CD4-positive, alpha-beta T cell treated with Interferon alpha-2 for 1 hour (primary cell): ENCODE measurements around the gene WDR7.

Experiments used
- DNase-seq, 2 donors: peaks; one replicate each; pipeline ENCODE4 v3.0.0-alpha.2; 2020 to 2022

Gene WDR7

DNA sequence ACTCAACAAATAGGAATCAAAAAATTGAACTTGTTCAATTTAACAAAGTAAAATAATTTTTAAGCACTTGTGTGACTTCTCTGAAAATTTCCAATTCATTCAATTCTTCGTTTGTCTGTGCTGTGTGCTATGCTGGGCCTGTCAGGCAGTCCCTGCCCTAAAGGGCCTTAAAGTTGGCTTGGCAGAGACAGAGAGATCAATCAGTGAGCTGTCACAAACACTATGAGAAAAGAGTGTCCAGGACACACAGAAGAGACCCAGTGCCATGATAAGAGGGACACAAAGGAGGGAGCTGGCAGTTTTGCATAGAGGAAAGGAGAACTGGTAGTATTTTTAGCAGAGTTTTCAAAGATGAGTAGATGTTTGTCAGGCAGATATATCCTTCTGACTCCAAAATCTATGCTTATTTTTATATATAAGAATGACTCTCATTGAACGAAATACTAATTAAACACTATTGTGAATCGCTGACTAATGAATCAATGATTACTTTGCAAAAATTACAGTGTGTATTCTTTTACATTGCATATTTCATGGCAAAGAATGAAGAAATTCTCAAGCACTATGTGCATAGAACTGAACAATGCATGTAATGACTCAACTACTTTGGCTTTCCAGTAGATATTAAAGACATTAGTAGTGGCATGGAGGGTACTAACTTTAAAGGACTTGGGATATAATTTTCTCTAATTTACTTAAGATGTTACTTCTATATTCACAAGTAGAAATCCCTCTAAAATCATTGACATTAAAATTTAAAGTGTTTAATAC is 302.5 kb downstream of the WDR7 start:
- DNase-seq, result no peak

DNA sequence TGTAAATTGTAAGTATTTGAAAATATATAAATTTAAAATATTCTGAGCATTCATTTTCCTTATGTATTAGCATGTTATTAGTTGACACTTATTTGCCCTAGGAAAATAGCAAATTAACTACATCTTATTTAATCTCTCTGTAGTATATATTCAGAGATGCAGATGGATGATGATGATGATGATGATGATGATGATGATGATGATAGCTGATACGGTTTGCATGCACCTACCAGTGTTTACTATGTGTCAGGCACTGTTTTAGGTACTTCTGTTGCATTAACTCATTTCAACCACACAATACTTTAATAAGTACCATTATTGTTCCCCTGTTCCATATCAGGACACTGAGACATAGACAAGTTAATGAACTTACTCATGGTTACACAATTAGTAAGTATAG is 304.3 kb downstream of the WDR7 start:
- no peak for DNase-seq

DNA sequence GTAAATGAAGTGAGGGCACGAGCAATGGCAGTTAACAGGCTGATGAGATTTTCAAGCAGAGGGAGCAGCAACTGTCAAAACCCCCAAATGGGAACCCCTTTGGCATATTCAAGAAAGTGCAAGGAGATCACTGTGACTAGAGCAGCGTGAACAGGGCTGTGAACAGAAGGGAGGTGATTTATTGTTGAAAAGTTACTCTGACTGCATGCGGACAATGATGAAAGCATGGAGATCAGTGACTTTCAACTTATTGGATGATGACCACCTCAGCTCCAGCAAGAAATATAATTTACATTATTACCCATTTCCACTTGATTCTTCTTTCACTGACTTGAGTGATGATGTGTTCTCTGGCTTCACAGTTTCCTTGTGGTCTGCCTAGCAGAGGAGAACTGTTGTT is 308.0 kb downstream of the WDR7 start:
- no peak for DNase-seq

DNA sequence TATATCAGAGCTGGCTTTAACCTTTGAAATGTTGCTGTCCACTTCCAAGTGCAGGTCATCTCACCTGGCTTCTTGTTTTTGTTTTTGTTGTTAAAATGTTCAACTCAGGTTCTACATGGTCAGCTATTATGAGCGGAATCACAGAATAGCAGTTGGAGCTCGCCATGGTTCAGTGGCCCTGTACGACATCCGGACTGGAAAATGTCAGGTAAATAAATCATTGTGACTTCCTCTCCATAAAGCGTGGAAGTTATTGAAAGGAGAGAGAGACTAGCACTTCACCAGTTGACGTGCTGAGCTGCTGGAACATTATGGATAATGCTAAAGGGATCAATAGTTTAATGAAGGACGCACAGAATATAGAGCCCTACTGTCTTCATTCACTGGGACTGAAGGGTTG is 311.2 kb downstream of the WDR7 start:
- DNase-seq, result no peak

DNA sequence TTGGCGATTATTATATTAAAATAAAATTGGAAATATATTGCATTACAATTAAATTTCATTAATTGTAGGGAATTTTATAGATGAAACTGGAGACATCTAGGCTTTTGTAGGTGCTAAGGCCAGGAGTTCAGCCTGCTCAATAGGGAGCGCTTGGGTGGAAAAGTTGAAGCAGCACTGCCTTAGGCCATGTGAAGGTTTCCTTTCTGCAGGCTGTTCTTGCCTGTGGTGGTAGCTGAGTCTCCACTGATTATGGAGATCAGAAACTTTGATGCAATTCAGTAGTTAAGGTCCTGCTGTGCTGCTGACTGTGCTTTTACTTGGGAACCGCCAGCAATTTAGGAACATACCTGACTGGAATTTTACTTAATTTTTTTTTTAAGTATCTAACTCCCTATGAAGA is 315.9 kb downstream of the WDR7 start:
- no peak for DNase-seq

DNA sequence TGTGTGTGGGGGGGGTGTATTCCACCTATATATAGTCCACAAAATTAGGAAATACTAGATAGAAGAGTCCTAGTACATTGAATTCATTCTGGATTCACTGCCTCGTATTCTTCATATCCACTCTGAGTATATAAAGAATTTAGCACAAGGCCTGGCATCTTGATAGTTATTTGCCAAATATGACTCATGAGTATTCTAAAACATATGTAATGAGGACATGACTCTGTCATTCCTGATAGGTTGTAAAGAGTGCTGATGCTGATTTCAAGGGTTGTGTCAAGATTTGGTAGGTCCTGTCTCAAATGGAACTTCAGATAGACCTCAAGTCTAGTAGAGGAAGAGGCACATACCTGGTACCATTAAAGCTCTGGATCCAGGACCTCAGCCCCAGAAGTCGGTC is 322.3 kb downstream of the WDR7 start:
- no peak for DNase-seq

DNA sequence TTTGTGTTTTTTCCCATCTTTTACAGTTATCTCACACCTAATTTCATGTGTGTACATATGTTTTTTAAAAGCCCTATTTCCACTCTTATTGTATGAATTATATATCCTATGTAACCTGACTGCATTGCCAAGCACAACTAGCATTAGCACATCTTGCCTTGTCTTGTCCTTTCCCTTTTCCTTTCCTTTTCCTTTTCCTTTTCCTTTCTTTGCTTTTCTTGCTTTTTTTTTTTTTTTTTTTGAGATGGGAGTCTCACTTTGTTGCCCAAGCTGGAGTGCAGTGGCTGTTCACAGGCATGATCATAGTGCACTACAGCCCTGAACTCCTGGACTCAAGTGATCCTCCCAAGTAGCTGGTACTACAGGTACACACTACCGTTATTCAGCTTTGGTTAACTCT is 323.0 kb downstream of the WDR7 start:
- no peak for DNase-seq

DNA sequence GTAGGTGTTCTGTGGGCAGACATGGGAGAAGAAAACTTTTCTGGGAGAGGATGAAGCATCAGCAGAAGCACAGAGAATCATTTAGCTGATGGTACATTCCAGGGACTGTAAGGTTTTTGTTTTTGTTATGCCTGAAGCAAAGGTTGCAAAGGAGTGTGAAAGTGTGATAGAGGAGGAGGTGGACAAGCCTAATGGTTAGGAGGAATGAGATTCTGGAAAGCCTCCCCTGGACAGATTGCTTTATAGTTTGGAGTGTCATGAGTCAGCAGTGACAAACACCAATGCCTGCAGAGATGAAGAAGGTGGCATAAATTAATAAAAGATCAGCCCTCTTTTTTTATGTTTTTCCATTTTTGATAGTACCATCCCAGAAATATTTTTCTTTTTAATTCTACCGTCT is 324.1 kb downstream of the WDR7 start:
- DNase-seq, result no peak

DNA sequence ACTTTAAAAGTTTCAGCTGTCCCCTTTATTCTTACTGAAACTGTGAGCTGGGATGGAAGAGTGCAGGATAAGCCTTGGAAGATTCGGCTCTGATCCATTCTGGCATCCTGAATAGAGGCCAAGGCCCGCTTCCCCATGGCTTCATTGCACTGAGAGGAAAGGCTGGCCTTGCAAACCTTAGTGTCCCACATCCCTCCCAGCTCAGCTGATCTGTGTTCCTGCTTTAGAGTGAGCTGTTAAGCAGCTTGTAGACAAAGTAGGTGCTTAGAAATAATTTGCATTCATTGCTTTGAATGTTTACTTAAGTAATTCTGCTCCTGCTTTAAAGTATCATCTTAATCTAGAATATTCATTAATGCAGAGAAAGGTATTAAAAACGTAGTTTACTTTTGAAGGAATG is 326.1 kb downstream of the WDR7 start:
- DNase-seq, result no peak

DNA sequence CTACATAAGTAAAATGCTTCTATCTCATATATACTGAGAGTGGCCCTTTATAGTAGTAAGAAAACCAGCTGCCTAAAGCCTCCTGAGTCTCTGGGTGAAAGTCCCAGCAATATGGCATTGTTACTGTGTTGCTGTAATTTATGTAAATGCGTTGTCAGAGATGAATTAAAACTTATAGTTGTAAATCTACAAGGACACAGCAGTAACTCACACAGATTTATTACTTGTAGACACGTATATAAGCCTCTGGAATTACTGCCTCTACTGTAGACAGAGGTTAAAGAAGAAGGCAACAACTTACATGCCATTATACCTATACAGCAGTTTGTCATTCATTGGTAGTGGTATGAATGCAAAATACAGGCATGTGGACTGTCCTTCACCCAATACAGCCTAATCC is 326.6 kb downstream of the WDR7 start:
- no peak for DNase-seq

DNA sequence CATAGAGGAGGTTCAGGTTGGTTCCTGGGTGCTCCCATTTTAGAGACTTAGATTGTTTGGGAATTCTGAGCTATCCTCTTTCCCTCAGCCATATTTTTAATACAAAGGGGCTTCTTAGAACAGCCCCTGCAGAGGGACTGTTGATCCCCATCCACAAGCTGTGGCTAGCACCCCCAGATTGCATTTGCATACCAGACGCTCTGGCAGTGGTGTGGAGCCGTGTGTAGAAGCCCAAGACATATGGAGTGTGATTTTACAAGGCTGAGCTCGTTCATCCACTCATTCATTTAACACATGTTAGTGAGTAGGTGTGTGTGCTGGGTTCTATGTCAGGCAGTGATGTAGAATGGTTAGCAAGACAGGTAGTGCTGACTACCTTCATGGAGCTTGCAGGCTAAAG is 329.0 kb downstream of the WDR7 start:
- DNase-seq, result no peak

DNA sequence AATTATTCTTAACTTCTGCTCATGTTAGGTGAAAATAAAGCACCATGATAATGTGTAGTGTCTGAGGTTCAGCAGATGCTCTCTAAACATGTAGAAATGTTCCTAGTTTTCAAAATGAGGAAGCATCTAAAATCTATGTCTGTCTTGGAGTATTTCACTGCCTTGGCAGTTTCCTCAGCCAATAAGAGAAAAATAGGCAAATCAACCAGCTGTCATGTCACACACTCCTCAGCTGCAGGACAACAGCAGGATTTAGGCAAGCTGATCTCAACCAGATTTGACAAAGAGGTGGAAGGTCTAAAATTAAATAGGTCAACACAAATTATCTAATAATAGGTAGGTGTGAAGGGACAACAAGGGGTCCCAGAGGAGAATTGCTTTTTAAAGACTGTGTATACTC is 331.6 kb downstream of the WDR7 start:
- DNase-seq, result no peak

DNA sequence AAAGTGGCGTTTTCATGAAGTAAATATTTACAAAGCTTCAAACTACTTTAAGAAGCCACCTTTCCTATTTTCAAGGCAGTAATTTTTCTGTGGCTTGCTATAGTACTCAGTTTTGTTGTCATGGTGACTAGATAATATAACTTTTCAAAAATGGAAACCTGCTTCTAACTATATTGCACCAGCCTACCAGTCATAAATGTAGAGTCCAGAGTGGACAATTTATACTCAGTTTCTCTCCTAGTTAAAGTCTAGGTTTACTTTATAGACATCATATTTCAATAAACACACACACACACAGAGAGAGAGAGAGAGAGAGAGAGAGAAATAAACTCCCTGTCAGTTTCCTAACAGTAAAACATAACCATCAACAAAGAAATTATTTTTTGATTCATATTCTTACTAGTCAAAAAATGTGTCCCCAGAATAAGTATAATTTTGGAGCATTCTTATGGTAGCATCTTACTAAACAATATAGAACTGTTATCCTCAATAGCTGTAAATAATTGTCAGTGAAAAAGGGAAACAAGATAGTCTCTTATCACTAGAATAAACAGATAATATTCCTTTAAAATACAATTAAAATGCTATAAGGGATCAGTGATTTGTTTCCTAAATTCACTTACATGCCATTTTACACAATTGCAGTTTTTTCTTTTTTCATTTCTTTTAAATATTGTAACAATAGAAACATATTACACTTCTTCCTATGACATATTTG is 332.3 kb downstream of the WDR7 start:
- DNase-seq, result no peak

DNA sequence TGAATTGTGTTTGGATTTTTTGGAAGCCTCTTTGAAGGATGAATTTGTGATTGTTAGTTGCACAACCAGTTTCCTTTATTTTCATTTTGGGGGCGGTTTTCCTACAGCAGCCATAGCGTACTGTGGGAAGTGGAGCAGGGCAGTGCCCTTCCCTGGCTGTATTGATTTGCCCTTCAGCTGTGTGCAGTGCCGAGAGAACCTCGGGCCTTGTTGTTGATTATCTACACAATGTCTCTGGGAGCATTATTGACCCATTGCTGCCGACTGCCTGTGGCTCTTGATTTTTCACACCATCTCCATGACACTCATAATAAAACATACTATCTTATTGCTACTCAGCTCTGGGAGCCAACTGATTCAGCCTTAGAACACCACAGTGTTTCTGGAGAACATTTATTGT is 333.6 kb downstream of the WDR7 start:
- DNase-seq, result no peak

DNA sequence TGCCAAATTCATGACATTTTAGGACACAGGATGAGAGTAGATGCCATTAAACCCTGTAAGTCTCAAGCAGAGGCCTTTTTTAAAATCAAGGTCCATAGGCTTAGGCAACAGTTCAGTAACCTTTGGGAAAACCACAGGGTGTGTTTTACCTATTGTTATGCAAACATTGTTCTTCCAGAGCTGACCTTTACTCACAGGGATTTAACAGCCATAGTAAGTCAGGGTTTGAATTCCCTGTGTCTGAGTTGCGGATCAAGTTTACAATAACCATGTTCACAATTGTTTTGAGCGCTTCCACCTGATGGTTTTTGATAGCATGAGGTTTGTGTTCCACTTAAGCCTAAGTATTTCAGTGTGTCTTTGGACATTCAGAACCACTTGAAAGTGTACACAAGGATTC is 335.7 kb downstream of the WDR7 start:
- no peak for DNase-seq

DNA sequence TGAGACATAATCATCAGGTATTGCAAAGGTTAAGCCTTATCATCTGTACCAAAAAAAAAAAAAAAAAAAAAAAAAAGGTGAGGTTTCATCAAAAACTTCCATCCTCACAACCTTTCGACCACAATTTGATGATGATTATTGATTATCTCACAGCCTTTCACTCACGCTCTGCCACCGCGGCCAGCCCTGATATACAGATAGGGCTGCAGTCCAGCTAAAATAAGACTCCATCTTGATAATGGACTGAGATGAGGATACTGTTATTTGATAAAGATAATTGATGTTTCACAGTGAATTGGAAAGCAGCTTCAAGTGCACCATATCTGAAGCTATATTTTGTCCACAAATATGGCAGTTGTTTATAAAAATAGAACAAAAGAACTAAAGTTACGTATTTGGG is 336.1 kb downstream of the WDR7 start:
- DNase-seq, result no peak

DNA sequence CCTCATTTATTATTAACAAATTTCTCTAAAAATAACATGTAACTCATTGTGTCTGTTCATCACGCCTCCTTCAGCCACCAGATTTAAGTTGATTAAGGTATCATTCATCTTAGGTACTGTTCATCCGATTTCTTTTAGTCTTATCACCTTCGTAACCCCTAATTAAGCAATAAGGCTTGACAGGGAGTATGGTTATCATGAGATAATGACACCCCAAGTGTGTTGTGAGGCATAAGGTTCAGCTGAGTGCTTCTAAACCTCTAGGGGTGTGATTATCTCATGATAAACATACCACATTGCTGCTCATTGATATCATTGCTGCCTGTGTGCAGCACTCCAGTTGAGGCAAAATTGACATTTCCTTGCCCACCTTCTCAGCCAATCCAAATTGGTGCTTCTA is 336.9 kb downstream of the WDR7 start:
- DNase-seq, result no peak

DNA sequence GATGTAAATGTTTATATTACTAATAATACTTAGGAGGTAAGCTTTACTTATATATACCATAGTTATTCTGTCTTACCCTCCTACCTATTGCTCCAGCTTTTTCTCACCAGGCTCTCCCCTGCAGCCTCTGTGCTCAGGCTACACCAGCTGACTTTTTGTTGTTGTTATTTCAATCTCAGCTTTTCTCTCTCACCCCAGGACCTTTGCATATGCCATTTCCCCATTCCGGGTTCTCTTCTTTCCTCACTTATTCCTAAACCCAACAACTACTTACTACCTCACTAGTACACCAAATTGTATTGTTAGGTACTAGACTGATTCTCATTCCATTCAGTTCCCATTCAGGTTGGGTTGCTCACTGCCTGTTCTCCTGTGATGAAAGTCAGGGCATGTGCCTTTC is 339.5 kb downstream of the WDR7 start:
- no peak for DNase-seq

DNA sequence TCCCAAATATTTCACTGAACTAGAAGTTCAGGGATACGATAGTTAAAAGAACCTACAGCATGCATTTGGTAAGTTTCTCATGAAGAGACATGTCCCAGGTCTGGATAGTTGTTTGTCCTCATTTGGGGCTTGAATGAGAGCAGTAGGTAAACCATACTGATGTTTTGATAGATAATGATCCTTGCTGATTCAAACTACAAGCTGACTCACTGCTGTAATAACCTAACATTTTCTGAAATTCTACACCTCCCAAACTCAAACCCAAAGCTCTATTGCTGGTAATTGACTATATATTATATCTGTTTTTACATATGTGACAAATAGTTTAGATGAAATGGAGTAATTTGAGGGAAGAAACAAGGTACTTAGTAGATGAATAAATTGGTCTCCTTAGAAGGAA is 341.6 kb downstream of the WDR7 start:
- DNase-seq, result no peak

DNA sequence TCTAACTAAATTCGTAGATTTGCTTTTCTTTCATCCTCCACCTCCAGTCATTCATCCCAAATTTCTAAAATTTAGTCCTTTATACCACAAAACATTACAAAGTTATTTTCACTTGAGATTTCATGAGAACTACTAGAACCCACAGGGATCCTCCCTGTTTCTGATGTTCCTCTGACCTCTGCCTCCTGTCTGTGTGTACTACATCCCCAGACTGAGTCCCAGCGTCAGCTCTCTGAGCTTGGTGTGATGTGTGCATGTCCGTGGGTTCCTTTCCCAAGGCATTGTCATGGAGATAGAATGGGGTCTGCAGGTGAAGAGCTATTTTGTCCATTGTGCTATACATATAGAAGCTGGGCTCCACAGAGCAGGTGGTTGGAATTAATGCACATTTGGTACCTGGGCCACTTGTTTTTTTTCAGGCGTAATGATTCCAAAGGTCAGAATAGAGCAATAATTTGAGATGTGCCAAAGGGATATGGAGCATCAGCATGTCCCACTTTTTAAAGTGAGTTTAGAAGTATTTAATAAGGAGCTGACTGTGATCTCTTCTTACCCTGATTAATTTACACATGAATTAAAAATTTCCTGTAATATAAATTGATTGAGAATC is 344.5 kb downstream of the WDR7 start:
- no peak for DNase-seq

DNA sequence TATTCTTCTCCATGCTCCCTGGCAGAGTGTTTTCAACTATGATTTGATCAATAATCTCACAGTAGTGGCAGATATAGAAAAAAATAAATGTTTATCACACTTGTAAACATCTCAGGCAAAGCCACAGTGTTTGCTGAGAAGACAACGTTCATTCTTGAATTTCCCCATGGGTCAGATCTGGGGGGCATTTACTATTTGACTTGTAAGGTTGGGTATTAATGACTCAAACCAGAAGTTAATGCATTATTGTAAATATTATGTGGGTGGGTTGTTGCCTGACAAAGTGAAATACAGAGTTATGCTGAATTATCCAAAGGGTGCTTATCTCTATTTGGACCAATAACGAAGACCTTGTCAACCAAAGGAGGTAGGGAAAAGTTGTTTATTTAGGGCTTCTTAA is 346.0 kb downstream of the WDR7 start:
- no peak for DNase-seq

DNA sequence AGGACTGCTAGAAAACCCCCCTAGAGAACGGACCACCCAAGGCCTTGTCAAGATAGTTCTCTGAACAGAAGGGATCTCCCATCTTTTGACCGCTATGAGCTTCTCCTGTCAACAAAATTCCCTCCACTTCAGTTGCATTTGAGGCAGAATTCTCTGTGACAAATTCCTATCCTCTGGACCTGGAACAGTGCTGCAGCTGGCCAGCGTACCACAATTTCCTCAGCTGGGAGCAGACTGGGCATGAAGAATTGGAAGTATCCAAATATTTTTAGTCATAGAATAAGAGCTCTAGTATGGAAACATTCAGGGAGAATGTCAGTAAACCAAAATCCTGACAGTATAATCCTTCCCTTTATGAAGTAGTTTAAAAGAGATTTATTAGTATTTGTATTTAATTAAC is 348.7 kb downstream of the WDR7 start:
- DNase-seq, result no peak

DNA sequence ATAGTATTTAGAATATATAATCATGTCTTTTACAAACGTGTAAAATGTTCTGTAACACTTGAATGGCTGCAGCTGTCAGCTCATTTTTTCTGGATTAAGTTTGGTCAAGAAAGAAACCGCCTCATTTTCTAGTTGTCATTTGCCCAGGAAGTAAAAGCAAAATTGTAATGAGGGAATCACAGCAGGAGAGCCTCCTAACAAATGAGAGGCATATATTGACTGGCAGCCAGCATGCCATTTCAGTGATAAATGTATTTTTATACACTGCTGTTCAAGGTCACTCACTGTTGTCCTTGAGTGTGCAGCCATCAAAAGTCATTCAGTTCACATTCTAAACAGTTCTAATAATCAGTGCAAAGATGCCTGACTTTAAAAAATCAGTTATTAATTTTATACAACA is 351.5 kb downstream of the WDR7 start:
- DNase-seq, result no peak

DNA sequence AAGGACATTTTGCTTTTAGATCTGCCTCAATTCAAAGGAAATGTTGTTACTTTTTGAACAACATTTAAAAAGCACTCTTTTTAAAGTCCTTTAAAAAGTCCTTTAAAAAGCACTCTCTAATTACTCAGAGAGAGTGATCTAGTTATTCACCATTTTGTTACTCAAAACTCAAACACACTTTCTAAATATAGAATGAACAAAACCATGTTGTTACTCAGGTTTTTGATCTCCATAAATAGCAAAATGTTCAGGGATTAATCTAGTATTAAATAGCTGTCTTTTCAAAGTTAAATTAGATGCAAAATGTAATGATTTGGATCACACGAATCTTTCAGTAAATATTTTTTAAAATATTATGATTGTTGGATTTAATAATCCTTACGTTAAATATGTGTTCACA is 352.2 kb downstream of the WDR7 start:
- no peak for DNase-seq
